ENCODE data around the gene SCN3A. TPM values are rescaled to one million over a fixed set of nuclear protein-coding genes. Genes with fewer than 3 reads are reported as not detected.

The SCN3A gene
- total RNA-seq, 1 experiment from 2014 or later = not detected

- H3K4me3 Mint-ChIP-seq (ENCODE audit: unreplicated experiment) = no peak overlapping the region
- H3K4me1 Mint-ChIP-seq (ENCODE audit: insufficient read depth, unreplicated experiment) = no peaks in the 10 kb centered on the region
- TF ChIP-seq CTCF (IDR thresholded peaks at IDR 0.05; ENCODE audit: unreplicated experiment) = no peak
- POLR2A ChIA-PET = no interaction called here
- CTCF ChIA-PET = no interaction called here
- intact Hi-C loops (cut with micrococcal nuclease) = no loop called here
- no peak overlapping the region for H3K27ac Mint-ChIP-seq (ENCODE audit: low read depth, unreplicated experiment)
- H3K9me3 Mint-ChIP-seq (ENCODE audit: unreplicated experiment) = peaks cover 7% of the 10 kb centered on the region
- DNase-seq (ENCODE audit: unreplicated experiment) = no peak
- peaks cover 33% of the 10 kb centered on the region for H3K27me3 Mint-ChIP-seq (ENCODE audit: insufficient read depth, unreplicated experiment)
- no TSS peak for BruUV-seq (replicated peaks)
- no peaks in the 10 kb centered on the region for H3K36me3 Mint-ChIP-seq (ENCODE audit: insufficient read depth, unreplicated experiment)
Measured at GRCh38 chr2:165074323-165074722, 129.5 kb downstream of the SCN3A start.

- Mint-ChIP-seq H3K27me3 (ENCODE audit: insufficient read depth, unreplicated experiment) (peaks cover 61% of the 10 kb centered on the region), H3K27ac (ENCODE audit: low read depth, unreplicated experiment) (no peak overlapping the region), H3K9me3 (ENCODE audit: unreplicated experiment) (peaks cover 7% of the 10 kb centered on the region), H3K4me1 (ENCODE audit: insufficient read depth, unreplicated experiment) (no peaks in the 10 kb centered on the region), H3K4me3 (ENCODE audit: unreplicated experiment) (no peak overlapping the region), H3K36me3 (ENCODE audit: insufficient read depth, unreplicated experiment) (no peaks in the 10 kb centered on the region)
- intact Hi-C loops (cut with micrococcal nuclease) = no loop called here
- TF ChIP-seq CTCF (IDR thresholded peaks at IDR 0.05; ENCODE audit: unreplicated experiment) = no peak
- BruUV-seq (replicated peaks) = no TSS peak
- ChIA-PET CTCF (interaction anchor here (0.9 kb wide), 1 partner anchor 150 kb away, joined by 3 read pairs; no protein-coding TSS in a partner anchor), POLR2A (no interaction called here)
- DNase-seq (ENCODE audit: unreplicated experiment) = no peak
Measured at GRCh38 chr2:165070076-165070475, 133.8 kb downstream of the SCN3A start.

- no peak overlapping the region for H3K27ac Mint-ChIP-seq (ENCODE audit: low read depth, unreplicated experiment)
- no peaks in the 10 kb centered on the region for H3K4me1 Mint-ChIP-seq (ENCODE audit: insufficient read depth, unreplicated experiment)
- DNase-seq (ENCODE audit: unreplicated experiment) = no peak
- TF ChIP-seq CTCF (IDR thresholded peaks at IDR 0.05; ENCODE audit: unreplicated experiment) = no peak
- peaks cover 7% of the 10 kb centered on the region for H3K9me3 Mint-ChIP-seq (ENCODE audit: unreplicated experiment)
- intact Hi-C loops (cut with micrococcal nuclease) = no loop called here
- H3K27me3 Mint-ChIP-seq (ENCODE audit: insufficient read depth, unreplicated experiment) = peaks cover 61% of the 10 kb centered on the region
- POLR2A ChIA-PET = interaction anchor here (0.5 kb wide), 1 partner anchor 1454 kb away, joined by 3 read pairs; no protein-coding TSS in a partner anchor
- H3K4me3 Mint-ChIP-seq (ENCODE audit: unreplicated experiment) = no peak overlapping the region
- no TSS peak for BruUV-seq (replicated peaks)
- CTCF ChIA-PET = interaction anchor here (0.6 to 1.3 kb wide), 5 partner anchors 26 to 265 kb away, joined by 3 to 9 read pairs (median 3); partner anchors contain the start of gene SCN3A
- no peaks in the 10 kb centered on the region for H3K36me3 Mint-ChIP-seq (ENCODE audit: insufficient read depth, unreplicated experiment)
Measured at GRCh38 chr2:165069151-165069550, 134.7 kb downstream of the SCN3A start.

- Mint-ChIP-seq H3K36me3 (ENCODE audit: insufficient read depth, unreplicated experiment) (no peaks in the 10 kb centered on the region), H3K4me1 (ENCODE audit: insufficient read depth, unreplicated experiment) (no peaks in the 10 kb centered on the region), H3K4me3 (ENCODE audit: unreplicated experiment) (no peak overlapping the region), H3K9me3 (ENCODE audit: unreplicated experiment) (peaks cover 1% of the 10 kb centered on the region), H3K27ac (ENCODE audit: low read depth, unreplicated experiment) (no peak overlapping the region), H3K27me3 (ENCODE audit: insufficient read depth, unreplicated experiment) (peaks cover 61% of the 10 kb centered on the region)
- ChIA-PET CTCF (interaction anchor here (1.1 to 1.3 kb wide), 2 partner anchors 27 to 52 kb away, joined by 3 to 9 read pairs; no protein-coding TSS in a partner anchor), POLR2A (no interaction called here)
- TF ChIP-seq CTCF (IDR thresholded peaks at IDR 0.05; ENCODE audit: unreplicated experiment) = no peak
- intact Hi-C loops (cut with micrococcal nuclease) = no loop called here
- DNase-seq (ENCODE audit: unreplicated experiment) = no peak
- BruUV-seq (replicated peaks) = no TSS peak
Measured at GRCh38 chr2:165068487-165068757, 135.4 kb downstream of the SCN3A start.

All from MCF 10A (cell line).